Superior temporal gyrus (tissue), 1 donor: Measurements from ENCODE around the gene ESM1.
"Not testable (repeated sequence)": the region's sequence is repeated elsewhere in the genome, so short reads cannot be mapped to it uniquely, and the experiment has no call there.

Source experiments
- DNase-seq: peaks from one replicate; pipeline ENCODE4 v3.0.0-alpha.2; 2016; ENCODE audit errors: extremely low spot score

Gene ESM1, protein sequence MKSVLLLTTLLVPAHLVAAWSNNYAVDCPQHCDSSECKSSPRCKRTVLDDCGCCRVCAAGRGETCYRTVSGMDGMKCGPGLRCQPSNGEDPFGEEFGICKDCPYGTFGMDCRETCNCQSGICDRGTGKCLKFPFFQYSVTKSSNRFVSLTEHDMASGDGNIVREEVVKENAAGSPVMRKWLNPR

GRCh38 chr5:54985301-54986268 lies at the start of gene ESM1:
Gene ESM1, minus strand, starts transcription at chr5:54985593. Its CDS starts 76 bp downstream, at chr5:54985517.
- no peak for DNase-seq

- DNase-seq: no peak
Measured at GRCh38 chr5:55033568-55033967, 48.2 kb upstream of the ESM1 start.

DNA sequence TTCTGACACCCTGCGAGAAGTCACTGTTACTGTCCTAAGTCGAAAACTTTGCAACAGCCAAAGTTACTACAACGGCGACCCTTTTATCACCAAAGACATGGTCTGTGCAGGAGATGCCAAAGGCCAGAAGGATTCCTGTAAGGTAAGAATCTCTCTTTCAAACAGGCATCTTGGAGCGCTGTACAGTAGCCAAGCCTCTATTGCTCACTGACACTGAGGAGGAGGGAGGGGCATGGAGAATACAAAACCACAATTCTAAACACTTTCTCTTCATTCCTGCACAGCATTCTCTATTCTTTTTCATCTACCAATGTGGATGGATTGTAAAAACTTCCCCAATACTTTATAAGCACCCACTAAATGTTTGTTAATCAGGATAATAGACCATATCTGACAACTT lies 46.1 kb upstream of the ESM1 start:
- DNase-seq: no peak

DNA sequence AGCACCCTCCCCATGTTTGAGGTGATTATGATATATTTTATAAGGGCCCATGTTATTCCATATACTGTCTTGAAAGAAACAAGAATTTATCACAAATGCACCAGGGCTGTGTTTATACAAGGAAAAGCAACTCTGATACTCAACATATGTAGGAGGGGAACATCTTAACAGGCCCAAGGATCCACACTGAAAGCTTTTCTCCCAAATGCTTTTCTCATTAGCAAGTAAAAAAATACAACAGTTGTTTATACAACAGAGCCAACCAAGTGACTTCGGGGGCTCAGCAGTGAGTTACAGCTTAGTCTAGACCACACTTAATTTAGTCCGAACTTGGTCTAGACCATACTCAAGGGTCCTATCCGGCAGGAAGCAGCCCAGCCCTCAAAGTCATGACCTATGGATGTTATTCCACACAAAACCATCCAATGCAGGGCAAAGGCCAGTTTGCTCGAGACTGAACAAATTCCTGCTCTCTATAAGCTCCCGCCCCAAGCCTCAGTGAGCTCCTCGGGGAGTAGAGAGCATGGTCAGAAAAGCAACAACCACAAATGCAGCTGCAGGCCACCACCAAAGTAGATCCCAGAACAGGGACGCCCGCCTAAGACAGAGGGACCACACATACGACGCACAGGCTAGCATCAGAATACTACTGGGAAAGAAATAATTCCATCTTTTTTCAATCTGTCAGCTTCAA lies 45.4 kb upstream of the ESM1 start:
- DNase-seq: no peak

DNA sequence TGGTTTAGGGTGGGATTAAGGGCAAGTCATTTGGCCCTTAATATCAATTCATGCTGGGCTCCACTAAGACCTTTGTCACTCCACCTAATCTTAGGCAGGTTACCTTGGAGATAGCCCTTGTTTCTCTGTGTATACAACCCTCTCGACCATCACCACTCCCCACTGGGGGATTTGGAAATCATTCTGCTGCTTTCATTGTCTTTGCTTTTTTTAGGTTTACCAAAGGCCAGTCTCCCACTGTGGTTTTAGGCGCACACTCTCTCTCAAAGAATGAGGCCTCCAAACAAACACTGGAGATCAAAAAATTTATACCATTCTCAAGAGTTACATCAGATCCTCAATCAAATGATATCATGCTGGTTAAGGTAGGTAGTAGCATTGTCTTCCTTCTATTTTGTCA lies 44.8 kb upstream of the ESM1 start:
- no peak for DNase-seq

DNA sequence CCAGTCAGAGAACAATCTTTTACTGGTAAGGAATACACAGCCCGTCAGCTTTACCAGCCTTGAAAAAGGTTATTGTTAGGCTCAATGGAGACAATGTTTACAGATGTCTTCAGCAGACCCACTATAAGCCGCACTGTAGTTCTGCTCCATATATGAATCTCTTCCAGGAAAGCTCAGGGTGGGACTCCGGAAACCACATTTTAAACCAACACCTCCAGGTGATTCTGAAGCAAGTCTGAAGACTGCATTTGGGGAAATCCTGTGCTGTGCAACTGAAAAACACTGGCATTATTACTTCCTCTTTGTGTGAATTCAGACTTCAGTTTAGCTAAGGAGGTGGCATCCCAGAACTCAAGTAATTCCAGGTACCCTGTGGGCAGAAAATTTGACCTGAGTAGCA lies 42.2 kb upstream of the ESM1 start:
- no peak for DNase-seq

DNA sequence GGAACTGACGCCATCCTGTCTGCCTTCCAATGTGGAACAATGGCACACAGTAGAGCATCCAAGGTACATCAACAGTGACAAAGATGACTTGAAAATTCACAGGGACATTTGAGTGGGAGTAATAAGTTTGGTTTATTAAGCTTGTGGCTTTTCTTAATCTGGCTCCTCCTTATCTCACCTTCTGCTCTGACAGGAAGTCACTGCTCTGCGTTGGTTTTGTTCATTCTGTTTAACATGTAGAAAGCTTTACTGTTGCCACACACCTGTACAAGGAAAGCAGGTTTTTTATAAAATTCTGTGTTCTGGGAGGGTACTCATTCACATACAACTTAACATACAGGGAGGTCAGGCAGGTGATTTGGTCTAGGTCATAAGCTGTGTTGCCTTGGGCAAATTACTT lies 37.1 kb upstream of the ESM1 start:
- no peak for DNase-seq

GRCh38 chr5:55021821-55022220 lies 36.4 kb upstream of the ESM1 start:
- DNase-seq: no peak

GRCh38 chr5:55021410-55021809 lies 36.0 kb upstream of the ESM1 start:
- DNase-seq: no peak

DNA sequence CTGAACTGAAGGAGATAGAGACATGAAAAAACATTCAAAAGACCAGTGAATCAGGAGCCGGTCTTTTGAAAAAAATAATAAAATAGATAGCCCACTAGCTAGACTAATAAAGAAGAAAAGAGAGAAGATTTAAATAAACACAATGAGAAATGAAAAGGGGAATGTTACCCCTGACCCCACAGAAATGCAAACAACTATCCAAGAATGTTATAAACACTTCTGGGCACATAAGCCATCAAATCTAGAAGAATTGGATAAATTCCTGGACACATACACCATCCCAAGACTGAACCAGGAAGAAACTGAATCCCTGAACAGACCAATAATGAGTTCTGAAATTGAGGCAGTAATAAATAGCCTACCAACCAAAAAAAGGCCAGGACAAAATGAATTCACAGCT lies 24.8 kb upstream of the ESM1 start:
- not testable (repeated sequence) for DNase-seq

DNA sequence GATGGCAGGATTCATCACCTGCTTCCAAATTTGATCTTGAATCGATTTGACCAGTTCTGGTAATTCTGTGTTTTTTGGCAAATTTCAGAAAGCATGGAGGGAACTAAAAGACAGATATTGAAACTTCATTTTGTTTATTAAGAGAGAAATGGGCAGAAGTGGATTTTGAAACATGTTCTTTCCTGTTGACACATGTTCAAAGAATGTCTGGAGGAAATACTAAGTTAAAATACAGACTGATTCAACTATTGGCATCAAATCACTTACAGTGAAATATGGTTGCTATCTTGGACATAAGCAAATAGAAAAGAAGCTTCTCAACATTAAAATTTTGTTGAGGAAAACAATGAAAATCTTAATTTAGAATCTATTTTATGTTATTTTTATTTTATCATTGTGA lies 19.3 kb upstream of the ESM1 start:
- DNase-seq: no peak

DNA sequence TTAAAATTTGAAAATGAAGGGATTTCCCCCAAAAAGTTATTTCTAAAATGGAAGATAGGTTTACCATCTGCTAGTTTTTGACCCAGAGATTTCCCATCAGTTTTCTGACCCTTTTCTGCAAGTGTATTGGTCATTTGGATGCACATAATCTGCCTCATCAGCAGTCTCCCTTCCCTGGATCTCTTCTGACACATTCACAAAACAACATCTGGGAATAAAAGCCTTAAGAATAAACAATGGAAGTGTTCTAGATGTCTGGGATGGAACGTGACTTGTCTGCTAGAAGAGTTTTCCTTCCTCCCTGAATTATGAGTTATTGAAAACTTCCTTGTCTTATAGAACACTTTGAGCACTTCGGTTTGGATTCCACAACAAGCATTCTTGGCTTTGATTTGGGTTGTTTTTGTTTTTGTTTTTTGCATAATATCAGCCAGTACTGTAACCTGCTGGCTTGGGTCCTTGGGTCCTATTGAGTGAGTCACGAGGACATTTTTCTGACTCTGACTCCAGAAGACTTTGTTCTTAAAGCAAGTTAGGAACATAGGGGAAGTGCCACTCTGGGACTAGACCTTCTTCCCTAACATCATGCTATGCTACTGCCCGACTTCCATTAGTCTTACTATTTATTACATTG lies 18.2 kb upstream of the ESM1 start:
- DNase-seq: no peak

GRCh38 chr5:55002166-55002565 lies 16.8 kb upstream of the ESM1 start:
- not testable (repeated sequence) for DNase-seq

- no peak for DNase-seq
Measured at GRCh38 chr5:54997081-54997480, 11.7 kb upstream of the ESM1 start.

DNA sequence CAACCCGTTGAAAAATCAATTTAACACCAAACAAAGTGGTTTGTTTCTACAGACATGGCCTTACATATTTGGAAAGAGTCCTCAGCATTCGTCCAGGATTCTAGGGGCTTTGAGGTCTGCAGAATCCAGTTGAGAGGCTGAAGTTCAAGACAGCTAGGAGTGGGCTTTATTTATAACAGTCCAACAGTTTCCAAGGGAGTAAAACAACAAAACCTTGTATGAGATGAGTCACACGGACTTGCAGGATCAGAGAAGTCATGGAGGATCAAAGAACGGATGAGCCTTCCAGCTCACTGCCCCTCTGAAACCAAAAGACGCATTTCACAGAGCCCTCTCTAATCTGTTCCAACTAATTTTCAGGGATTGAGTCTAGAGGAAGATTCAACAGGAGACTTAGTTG lies 11.1 kb upstream of the ESM1 start:
- DNase-seq: no peak

- no peak for DNase-seq
Measured at GRCh38 chr5:54995168-54995567, 9.8 kb upstream of the ESM1 start.

DNA sequence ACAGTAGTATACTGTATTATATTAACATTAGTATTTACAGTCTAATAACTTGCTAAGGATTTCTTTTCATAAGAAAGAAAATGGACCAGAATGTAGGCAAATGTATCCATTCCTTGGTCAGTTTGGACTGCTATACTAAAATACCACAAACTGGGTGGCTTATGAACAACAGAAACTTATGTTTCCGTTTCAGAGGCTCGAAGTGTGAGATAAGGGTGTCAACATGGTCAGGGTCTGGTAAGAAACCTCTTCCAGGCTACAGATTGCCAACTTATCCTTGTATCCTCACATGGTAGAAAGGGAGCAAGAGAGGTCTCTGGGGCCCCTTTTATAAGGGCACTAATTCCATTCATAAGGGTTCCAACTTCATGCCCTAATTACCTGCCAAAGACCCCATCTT lies 9.2 kb upstream of the ESM1 start:
- no peak for DNase-seq

DNA sequence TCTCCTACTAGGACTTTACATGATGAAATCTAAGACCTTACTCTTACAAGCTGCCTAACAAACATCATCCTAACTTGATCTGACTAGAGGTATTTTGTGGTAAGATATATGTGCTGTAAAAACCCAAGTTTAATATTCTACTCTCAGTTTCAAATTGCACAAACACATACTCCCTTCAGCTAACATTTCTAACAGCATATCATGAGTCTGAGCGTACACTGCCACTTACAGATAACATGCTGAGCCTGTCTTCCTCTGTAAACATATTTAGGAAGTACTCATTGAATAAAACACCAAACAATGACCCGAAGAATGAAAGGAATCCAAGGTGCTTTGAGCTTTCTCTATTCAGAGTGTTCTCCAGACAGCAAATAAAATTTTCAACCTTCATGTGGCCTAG lies 7.9 kb upstream of the ESM1 start:
- DNase-seq: no peak

- no peak for DNase-seq
Measured at GRCh38 chr5:54991416-54991815, 6.0 kb upstream of the ESM1 start.

DNA sequence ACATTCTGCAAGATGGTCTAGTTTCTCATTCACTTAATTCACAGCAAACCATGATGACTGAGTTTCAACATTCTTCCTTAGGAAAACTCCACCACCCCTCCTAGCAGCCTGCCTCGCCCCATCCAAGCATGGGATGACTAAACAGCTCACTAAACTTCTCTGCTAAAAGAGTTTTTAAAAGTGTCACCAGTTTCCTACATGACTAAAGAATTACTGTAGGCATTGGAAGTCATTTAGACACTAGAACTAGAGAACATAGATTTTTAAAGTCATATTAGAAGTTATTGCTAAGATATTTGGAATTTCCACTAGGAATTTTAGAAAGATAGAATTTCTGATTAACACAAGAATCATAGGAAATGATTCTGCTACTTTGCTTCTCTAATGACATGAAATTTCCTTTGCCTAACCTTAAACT lies 5.5 kb upstream of the ESM1 start:
- no peak for DNase-seq

GRCh38 chr5:54988817-54989216 lies 3.4 kb upstream of the ESM1 start:
- no peak for DNase-seq

GRCh38 chr5:54988218-54988617 lies 2.8 kb upstream of the ESM1 start:
- no peak for DNase-seq
